Astrocyte (in vitro differentiated cells and primary cell): ENCODE results near the gene PTPRN2. TPM values are rescaled to one million over a fixed set of nuclear protein-coding genes. Genes with fewer than 3 reads are reported as not detected.
A peak's percentile ranks its signal among the peaks of the same experiment; 100 is the strongest.

ENCODE experiments used
- DNase-seq: peaks from one replicate; pipeline ENCODE4 v3.0.0-alpha.2; 2010; ENCODE audit warnings: low read depth
- FAIRE-seq: peaks from 2 replicates; lab custom pipeline; 2011; peaks lifted over from hg19 to GRCh38; lab: Jason Lieb, UNC
- H2AFZ ChIP-seq: 2 replicates; pipeline ENCODE4 v1.6.0; 2012; ENCODE audit warnings: low read depth, low read length, inconsistent platforms
- H3K27ac ChIP-seq: 2 replicates; pipeline ENCODE4 v1.5.1; 2011; ENCODE audit warnings: low read depth, low read length, inconsistent platforms
- H3K27me3 ChIP-seq: 2 replicates; pipeline ENCODE4 v1.6.0; 2011; ENCODE audit warnings: low read length, inconsistent platforms; ENCODE audit not compliant: insufficient read depth
- H3K36me3 ChIP-seq: 2 replicates; pipeline ENCODE4 v1.5.1; 2011; ENCODE audit warnings: low read length, inconsistent platforms; ENCODE audit not compliant: insufficient read depth
- H3K4me1 ChIP-seq: 2 replicates; pipeline ENCODE4 v1.5.1; 2011; ENCODE audit warnings: low read length, inconsistent platforms; ENCODE audit not compliant: insufficient read depth
- H3K4me2 ChIP-seq: 2 replicates; pipeline ENCODE4 v1.6.0; 2012; ENCODE audit warnings: low read length, inconsistent platforms
- H3K4me3 ChIP-seq: 2 replicates; pipeline ENCODE4 v1.5.1; 2011; ENCODE audit warnings: low read depth, mild to moderate bottlenecking, low read length, inconsistent platforms; ENCODE audit not compliant: insufficient read depth
- H3K79me2 ChIP-seq: 2 replicates; pipeline ENCODE4 v1.6.0; 2012; ENCODE audit warnings: mild to moderate bottlenecking, low read length, inconsistent platforms; ENCODE audit not compliant: insufficient read depth
- H3K9ac ChIP-seq: 2 replicates; pipeline ENCODE4 v1.6.0; 2012; ENCODE audit warnings: mild to moderate bottlenecking, low read length, inconsistent platforms
- H3K9me3 ChIP-seq: 2 replicates; pipeline ENCODE4 v1.5.1; 2012; ENCODE audit warnings: low read depth, mild to moderate bottlenecking, low read length, inconsistent platforms; ENCODE audit not compliant: insufficient read depth
- H4K20me1 ChIP-seq: 2 replicates; pipeline ENCODE4 v1.6.0; 2012; ENCODE audit warnings: low read length, inconsistent platforms; ENCODE audit not compliant: insufficient read depth
- H3K27ac Mint-ChIP-seq: one replicate; pipeline ENCODE4 v1.8.0; 2021; ENCODE audit warnings: mild to moderate bottlenecking, mixed read lengths; ENCODE audit not compliant: unreplicated experiment
- H3K27me3 Mint-ChIP-seq: one replicate; pipeline ENCODE4 v1.8.0; 2021; ENCODE audit warnings: low read depth, mixed read lengths; ENCODE audit not compliant: unreplicated experiment
- H3K36me3 Mint-ChIP-seq: one replicate; pipeline ENCODE4 v1.8.0; 2021; ENCODE audit warnings: low read depth, mixed read lengths; ENCODE audit not compliant: unreplicated experiment
- H3K4me1 Mint-ChIP-seq: one replicate; pipeline ENCODE4 v1.8.0; 2021; ENCODE audit warnings: low read depth, mixed read lengths; ENCODE audit not compliant: unreplicated experiment
- H3K4me3 Mint-ChIP-seq: one replicate; pipeline ENCODE4 v1.8.0; 2021; ENCODE audit warnings: mild to moderate bottlenecking, moderate library complexity, mixed read lengths; ENCODE audit not compliant: unreplicated experiment
- H3K9me3 Mint-ChIP-seq: one replicate; pipeline ENCODE4 v1.8.0; 2021; ENCODE audit warnings: mild to moderate bottlenecking, mixed read lengths; ENCODE audit not compliant: unreplicated experiment
- CTCF ChIP-seq: IDR thresholded peaks from 2 replicates; pipeline ENCODE4 v1.5.1; 2011; ENCODE audit warnings: low read depth, mild to moderate bottlenecking, inconsistent platforms, low read length, moderate library complexity; ENCODE audit not compliant: insufficient read depth
- EZH2 ChIP-seq: IDR thresholded peaks from 2 replicates; pipeline ENCODE4 v1.6.1; 2012; ENCODE audit warnings: mild to moderate bottlenecking, low read length, inconsistent platforms; ENCODE audit not compliant: insufficient read depth
- total RNA-seq: library from RNA; stranded (reverse); gene quantifications from 2 replicates; pipeline ENCODE4 v1.2.1, GENCODE V29; 2021

PTPRN2 gene
- total RNA-seq, 1 donor from 2014 or later, result 0.09 TPM

- DNase-seq (no peak), FAIRE-seq (no peak)
- Mint-ChIP-seq H3K9me3 (peaks cover 8% of the 10 kb centered on the region), H3K36me3 (no peaks in the 10 kb centered on the region), H3K4me1 (no peaks in the 10 kb centered on the region), H3K27me3 (peaks cover 8% of the 10 kb centered on the region), H3K27ac (peak overlapping the region; percentile 41), H3K4me3 (no peak overlapping the region)
- Histone ChIP-seq H3K79me2 (no peaks in the 10 kb centered on the region), H3K36me3 (no peaks in the 10 kb centered on the region), H3K4me2 (no peak overlapping the region), H3K4me3 (no peak overlapping the region), H3K9me3 (peaks cover 21% of the 10 kb centered on the region), H4K20me1 (no peaks in the 10 kb centered on the region), H3K27ac (no peak overlapping the region), H3K27me3 (no peaks in the 10 kb centered on the region), H3K9ac (no peak overlapping the region), H3K4me1 (no peaks in the 10 kb centered on the region), H2AFZ (no peak overlapping the region)
- no peak for TF ChIP-seq EZH2
- no peak for TF ChIP-seq CTCF
Observed at GRCh38 chr7:158487631-158488151, 99.9 kb downstream of the PTPRN2 start.

- DNase-seq (no peak), FAIRE-seq (no peak)
- no peak overlapping the region for H3K9ac ChIP-seq
- peaks cover 21% of the 10 kb centered on the region for H3K9me3 ChIP-seq
- H3K9me3 Mint-ChIP-seq, result peaks cover 8% of the 10 kb centered on the region
- no peaks in the 10 kb centered on the region for H3K4me1 ChIP-seq
- no peak overlapping the region for H3K4me3 ChIP-seq
- no peak overlapping the region for H2AFZ ChIP-seq
- H4K20me1 ChIP-seq, result no peaks in the 10 kb centered on the region
- no peaks in the 10 kb centered on the region for H3K4me1 Mint-ChIP-seq
- no peaks in the 10 kb centered on the region for H3K36me3 ChIP-seq
- H3K27ac Mint-ChIP-seq, result no peak overlapping the region
- no peaks in the 10 kb centered on the region for H3K36me3 Mint-ChIP-seq
- no peaks in the 10 kb centered on the region for H3K27me3 ChIP-seq
- no peaks in the 10 kb centered on the region for H3K79me2 ChIP-seq
- TF ChIP-seq EZH2 (no peak), CTCF (no peak)
- no peak overlapping the region for H3K4me2 ChIP-seq
- H3K4me3 Mint-ChIP-seq, result no peak overlapping the region
- no peak overlapping the region for H3K27ac ChIP-seq
- peaks cover 9% of the 10 kb centered on the region for H3K27me3 Mint-ChIP-seq
Observed at GRCh38 chr7:158486919-158487318, 100.7 kb downstream of the PTPRN2 start.

GRCh38 chr7:158484801-158485531 lies 102.7 kb downstream of the PTPRN2 start:
- Histone ChIP-seq H2AFZ (no peak overlapping the region), H3K4me1 (no peaks in the 10 kb centered on the region), H3K4me2 (no peak overlapping the region), H3K9ac (no peak overlapping the region), H3K9me3 (peaks cover 14% of the 10 kb centered on the region), H3K36me3 (no peaks in the 10 kb centered on the region), H4K20me1 (no peaks in the 10 kb centered on the region), H3K27ac (no peak overlapping the region), H3K4me3 (no peak overlapping the region), H3K79me2 (no peaks in the 10 kb centered on the region), H3K27me3 (no peaks in the 10 kb centered on the region)
- H3K9me3 Mint-ChIP-seq, result peaks cover 8% of the 10 kb centered on the region
- FAIRE-seq (no peak), DNase-seq (no peak)
- no peaks in the 10 kb centered on the region for H3K36me3 Mint-ChIP-seq
- H3K27me3 Mint-ChIP-seq, result peaks cover 6% of the 10 kb centered on the region
- H3K4me3 Mint-ChIP-seq, result no peak overlapping the region
- no peak for TF ChIP-seq CTCF
- TF ChIP-seq EZH2, result no peak
- no peaks in the 10 kb centered on the region for H3K4me1 Mint-ChIP-seq
- no peak overlapping the region for H3K27ac Mint-ChIP-seq
